Naive B cell (primary cell): ENCODE data around the gene TRIP6. TPM values are rescaled to one million over a fixed set of nuclear protein-coding genes. Genes with fewer than 3 reads are reported as not detected.
"Not testable (repeated sequence)": the region's sequence is repeated elsewhere in the genome, so short reads cannot be mapped to it uniquely, and the experiment has no call there.

Experiments
- ATAC-seq, 2 donors: fragments of 150-1000 bp; cut with Tn5 transposase; 2 replicates each; pipeline ENCODE4 v1.10.0; 2021; ENCODE audit warnings: low read depth in 2 of 2, mild to moderate bottlenecking in 2 of 2, moderate library complexity in 2 of 2
- DNase-seq: peaks from one replicate; pipeline ENCODE4 v3.0.0; 2022
- H3K27ac Mint-ChIP-seq, 6 donors: one replicate each; pipeline ENCODE4 v1.8.0; 2020 to 2022; ENCODE audit warnings: mild to moderate bottlenecking in 6 of 6, mixed read lengths in 6 of 6, moderate library complexity in 5 of 6, inconsistent platforms in 2 of 6
- H3K27me3 Mint-ChIP-seq, 3 donors: one replicate each; pipeline ENCODE4 v1.8.0; 2021 to 2022; ENCODE audit warnings: mixed read lengths in 3 of 3, mild to moderate bottlenecking in 1 of 3
- H3K36me3 Mint-ChIP-seq, 2 donors: one replicate each; pipeline ENCODE4 v1.8.0; 2020 to 2022; ENCODE audit warnings: mixed read lengths in 2 of 2, inconsistent platforms in 1 of 2, mild to moderate bottlenecking in 1 of 2
- H3K4me1 Mint-ChIP-seq, 3 donors: one replicate each; pipeline ENCODE4 v1.8.0; 2020 to 2022; ENCODE audit warnings: mixed read lengths in 3 of 3, inconsistent platforms in 1 of 3, mild to moderate bottlenecking in 1 of 3, moderate library complexity in 1 of 3
- H3K4me3 Mint-ChIP-seq, 8 donors: one replicate each; pipeline ENCODE4 v1.8.0; 2020 to 2022; ENCODE audit warnings: mild to moderate bottlenecking in 8 of 8, mixed read lengths in 8 of 8, moderate library complexity in 8 of 8, inconsistent platforms in 2 of 8
- H3K9me3 Mint-ChIP-seq, 7 donors: one replicate each; pipeline ENCODE4 v1.8.0; 2020 to 2022; ENCODE audit warnings: mixed read lengths in 7 of 7, mild to moderate bottlenecking in 5 of 7, inconsistent platforms in 2 of 7, moderate library complexity in 1 of 7
- polyA plus RNA-seq, 6 donors: library from polyadenylated mRNA; unstranded; fragments of 300-500 nt; fragmentation: Illumina TruSeq; gene quantifications; one replicate each; pipeline ENCODE4 v1.2.3, GENCODE V29; 2021; ENCODE audit warnings: low read depth in 6 of 6

Gene TRIP6
- polyA plus RNA-seq, 6 donors from 2014 or later: 2.1 to 5.7 (median 3.4) TPM

DNA sequence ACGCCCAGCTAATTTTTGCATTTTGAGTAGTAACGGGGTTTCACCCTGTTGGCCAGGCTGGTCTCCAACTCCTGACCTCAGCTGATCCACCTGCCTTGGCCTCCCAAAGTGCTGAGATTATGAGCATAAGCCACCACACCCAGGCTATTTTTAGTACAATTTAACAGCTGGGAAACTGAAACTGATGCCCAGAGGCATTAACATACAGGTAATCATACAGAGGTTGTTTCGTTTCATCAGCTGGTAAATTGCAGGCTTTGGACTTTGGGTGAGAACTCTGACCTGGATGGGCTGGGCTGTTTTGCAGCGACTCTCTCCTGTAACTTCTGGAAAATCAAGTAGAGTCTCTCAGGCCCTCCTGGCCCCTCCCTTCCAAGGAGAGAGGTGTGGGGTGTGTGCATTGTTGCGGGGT is 34.7 kb downstream of the TRIP6 start:
- peaks cover 24 to 55% (median 29%) of the 10 kb centered on the region in 3 donors for H3K27me3 Mint-ChIP-seq
- H3K27ac Mint-ChIP-seq: no peak overlapping the region
- H3K36me3 Mint-ChIP-seq: no peaks in the 10 kb centered on the region
- H3K4me3 Mint-ChIP-seq: no peak overlapping the region
- peaks cover 0 to 4% (median 0%) of the 10 kb centered on the region in 7 donors for H3K9me3 Mint-ChIP-seq
- ATAC-seq (no peak), DNase-seq (no peak)
- H3K4me1 Mint-ChIP-seq: peaks cover 0 to 4% (median 2%) of the 10 kb centered on the region in 3 donors

DNA sequence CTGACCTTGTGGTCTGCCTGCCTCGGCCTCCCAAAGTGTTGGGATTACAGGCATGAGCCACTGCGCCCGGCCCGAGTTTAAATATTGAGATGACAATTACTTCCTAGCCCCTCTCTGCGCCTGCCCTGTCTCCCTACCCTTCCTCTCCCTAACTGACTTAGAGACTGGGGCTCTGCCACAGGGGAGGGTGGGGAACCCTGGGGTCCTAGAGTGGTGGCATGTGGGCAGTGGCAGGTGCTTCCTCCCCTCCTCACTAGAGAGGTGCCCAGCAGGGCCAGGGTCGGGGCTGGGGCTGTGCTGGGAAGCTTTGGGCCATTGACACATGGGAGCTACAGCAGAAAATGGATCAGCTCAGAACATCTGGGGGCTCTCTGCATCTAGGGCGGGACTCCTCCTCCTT is 35.5 kb downstream of the TRIP6 start:
- DNase-seq: no peak
- H3K4me1 Mint-ChIP-seq: no peaks in the 10 kb centered on the region
- no peak for ATAC-seq
- no peak overlapping the region for H3K27ac Mint-ChIP-seq
- H3K4me3 Mint-ChIP-seq: no peak overlapping the region
- peaks cover 24 to 49% (median 24%) of the 10 kb centered on the region in 3 donors for H3K27me3 Mint-ChIP-seq
- peaks cover 0 to 4% (median 0%) of the 10 kb centered on the region in 7 donors for H3K9me3 Mint-ChIP-seq
- no peaks in the 10 kb centered on the region for H3K36me3 Mint-ChIP-seq

DNA sequence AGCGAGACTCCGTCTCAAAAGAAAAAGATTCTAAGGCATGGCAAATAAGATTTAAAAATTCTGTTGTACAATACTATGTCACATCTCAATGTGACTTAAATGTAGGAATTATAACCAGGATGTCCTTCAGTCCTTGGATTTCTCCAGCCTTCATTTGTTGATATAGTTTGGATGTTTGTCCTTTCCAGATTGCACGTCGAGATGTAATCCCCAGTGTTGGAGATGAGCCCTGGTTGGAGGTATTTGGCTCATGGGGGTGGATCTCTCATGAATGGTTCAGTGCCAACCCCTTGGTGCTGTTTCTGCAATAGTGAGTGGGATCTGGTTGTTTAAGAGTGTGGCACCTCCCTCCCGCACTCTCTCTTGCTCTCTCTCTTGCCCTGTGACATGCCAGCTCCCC is 41.3 kb downstream of the TRIP6 start:
- ATAC-seq: no peak
- Mint-ChIP-seq H3K4me3 (peak overlapping the region in 1 of 8 donors; percentile 12), H3K27ac (no peak overlapping the region), H3K4me1 (peaks cover 4 to 13% (median 11%) of the 10 kb centered on the region in 3 donors), H3K9me3 (peaks cover 0 to 5% (median 3%) of the 10 kb centered on the region in 7 donors), H3K27me3 (peaks cover 0 to 13% (median 12%) of the 10 kb centered on the region in 3 donors), H3K36me3 (peaks cover 0 to 5% of the 10 kb centered on the region in 2 donors)
- DNase-seq: no peak

DNA sequence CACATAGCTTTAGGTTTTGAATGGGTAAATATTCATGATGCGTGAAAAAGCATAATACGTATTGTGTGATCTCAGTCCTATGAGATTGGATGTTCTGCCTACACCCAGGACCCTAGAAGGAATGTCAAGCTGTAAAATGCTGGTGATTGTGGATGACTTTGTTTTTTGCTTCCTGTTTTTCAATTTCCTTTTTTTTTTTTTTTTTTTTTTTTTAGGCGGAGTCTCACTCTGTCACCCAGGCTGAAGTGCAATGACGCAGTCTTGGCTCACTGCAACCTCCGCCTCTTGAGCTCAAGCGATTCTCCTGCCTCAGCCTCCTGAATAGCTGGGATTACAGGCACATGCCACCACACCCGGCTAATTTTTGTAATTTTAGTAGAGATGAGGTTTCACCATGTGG is 43.3 kb downstream of the TRIP6 start:
- Mint-ChIP-seq H3K27me3 (peaks cover 18 to 24% (median 20%) of the 10 kb centered on the region in 3 donors), H3K4me3 (peak overlapping the region in 2 of 8 donors; percentile 26 to 49), H3K27ac (peak overlapping the region in 1 of 6 donors; percentile 92), H3K4me1 (peaks cover 4 to 13% (median 11%) of the 10 kb centered on the region in 3 donors)
- not testable (repeated sequence) for H3K36me3 Mint-ChIP-seq, DNase-seq, H3K9me3 Mint-ChIP-seq
- ATAC-seq: peak; percentile 37 to 60

DNA sequence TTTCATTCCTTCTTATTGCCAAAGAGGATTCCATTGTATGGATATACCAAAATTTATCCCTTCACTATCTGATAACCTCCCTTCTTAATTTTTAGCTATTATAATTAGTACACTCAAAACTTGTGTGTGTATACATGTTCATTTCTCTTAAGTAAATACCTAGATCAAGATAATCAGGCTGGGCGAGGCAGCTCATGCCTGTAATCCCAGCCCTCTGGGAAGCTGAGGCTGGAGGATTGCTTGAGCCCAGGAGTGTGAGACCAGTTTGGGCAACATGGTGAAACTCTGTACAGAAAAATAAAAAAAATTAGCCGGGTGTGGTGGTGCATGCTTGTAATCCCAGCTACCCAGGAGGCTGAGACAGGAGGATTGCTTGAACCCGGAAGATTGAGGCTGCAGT is 44.3 kb downstream of the TRIP6 start:
- DNase-seq (no peak), ATAC-seq (no peak)
- no peak overlapping the region for H3K27ac Mint-ChIP-seq
- peaks cover 0 to 5% of the 10 kb centered on the region in 2 donors for H3K36me3 Mint-ChIP-seq
- H3K4me3 Mint-ChIP-seq: no peak overlapping the region
- peaks cover 4 to 13% (median 12%) of the 10 kb centered on the region in 3 donors for H3K4me1 Mint-ChIP-seq
- H3K9me3 Mint-ChIP-seq: peaks cover 0 to 5% (median 2%) of the 10 kb centered on the region in 7 donors
- peaks cover 18 to 27% (median 20%) of the 10 kb centered on the region in 3 donors for H3K27me3 Mint-ChIP-seq

DNA sequence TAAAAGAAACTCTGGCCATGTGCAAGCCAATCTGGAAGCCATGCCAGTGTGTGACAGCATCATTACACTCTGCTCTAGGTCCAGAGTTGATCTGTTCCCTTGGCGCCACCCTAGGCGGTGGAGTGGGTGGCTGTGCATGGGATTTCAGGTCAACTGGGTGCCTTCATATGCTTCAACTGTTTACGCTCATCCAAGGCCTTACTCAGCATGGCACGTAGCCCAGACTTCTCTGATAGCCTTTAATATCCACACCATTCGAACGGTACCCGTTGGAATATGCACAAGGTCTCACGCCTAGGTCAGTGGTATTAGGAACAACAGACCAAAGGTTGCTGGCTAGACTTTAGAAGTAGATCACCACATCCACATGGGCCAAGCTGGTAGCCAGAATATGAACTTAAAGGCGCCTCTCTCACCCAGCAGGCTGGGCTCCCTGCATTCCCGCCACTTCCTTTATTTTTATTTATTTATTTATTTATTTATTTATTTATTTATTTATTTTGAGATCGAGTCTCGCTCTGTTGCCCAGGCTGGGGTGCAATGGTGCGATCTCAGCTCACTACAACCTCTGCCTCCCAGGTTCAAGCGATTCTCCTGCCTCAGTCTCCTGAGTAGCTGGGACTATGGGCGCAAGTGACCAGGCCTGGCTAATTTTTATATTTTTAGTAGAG is 47.2 kb downstream of the TRIP6 start:
- peaks cover 24 to 29% (median 26%) of the 10 kb centered on the region in 3 donors for H3K27me3 Mint-ChIP-seq
- peaks cover 4 to 13% (median 12%) of the 10 kb centered on the region in 3 donors for H3K4me1 Mint-ChIP-seq
- no peak overlapping the region for H3K4me3 Mint-ChIP-seq
- no peak overlapping the region for H3K27ac Mint-ChIP-seq
- no peaks in the 10 kb centered on the region for H3K9me3 Mint-ChIP-seq
- no peak for ATAC-seq
- no peaks in the 10 kb centered on the region for H3K36me3 Mint-ChIP-seq
- DNase-seq: no peak

DNA sequence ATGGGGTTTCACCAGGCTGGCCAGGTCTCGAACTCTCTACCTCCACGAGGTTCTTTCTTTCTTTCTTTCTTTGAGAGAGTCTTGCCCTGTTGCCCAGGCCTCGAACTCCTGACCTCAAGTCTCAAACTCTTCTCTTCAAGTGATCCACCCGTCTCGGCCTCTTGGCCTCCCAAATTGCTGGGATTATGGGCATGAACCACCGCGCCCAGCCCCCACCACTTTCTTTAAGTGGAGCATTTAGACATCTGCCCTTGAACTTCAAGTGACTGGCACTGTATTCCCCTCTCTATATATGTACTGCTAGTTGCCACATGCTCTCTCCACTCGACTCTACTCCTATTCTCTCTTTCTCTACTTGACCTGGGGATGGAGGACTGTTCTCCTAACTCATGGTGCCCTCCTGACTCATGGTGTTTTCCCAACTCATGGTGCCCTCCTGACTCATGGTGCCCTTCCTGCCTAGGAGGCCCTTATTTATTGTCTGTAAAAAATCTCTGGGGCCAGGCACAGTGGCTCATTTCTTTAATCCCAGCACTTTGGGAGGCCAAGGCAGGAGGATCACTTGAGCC is 47.8 kb downstream of the TRIP6 start:
- Mint-ChIP-seq H3K36me3 (no peaks in the 10 kb centered on the region), H3K27ac (peak overlapping the region in 2 of 6 donors; percentile 13 to 47), H3K4me1 (peaks cover 4 to 13% (median 12%) of the 10 kb centered on the region in 3 donors), H3K27me3 (peaks cover 29 to 30% (median 30%) of the 10 kb centered on the region in 3 donors), H3K4me3 (no peak overlapping the region), H3K9me3 (no peaks in the 10 kb centered on the region)
- DNase-seq: no peak
- ATAC-seq: no peak

GRCh38 chr7:100919335-100919734 is 52.1 kb downstream of the TRIP6 start:
- H3K36me3 Mint-ChIP-seq, H3K9me3 Mint-ChIP-seq, DNase-seq, H3K4me3 Mint-ChIP-seq, H3K27ac Mint-ChIP-seq, ATAC-seq, H3K4me1 Mint-ChIP-seq: not testable (repeated sequence)
- H3K27me3 Mint-ChIP-seq: peaks cover 33 to 55% (median 39%) of the 10 kb centered on the region in 3 donors

- H3K36me3 Mint-ChIP-seq, H3K4me1 Mint-ChIP-seq, DNase-seq, ATAC-seq, H3K9me3 Mint-ChIP-seq: not testable (repeated sequence)
- peak overlapping the region in 1 of 8 donors; percentile 42 for H3K4me3 Mint-ChIP-seq
- peak overlapping the region in 1 of 6 donors; percentile 67 for H3K27ac Mint-ChIP-seq
- peaks cover 27 to 52% (median 37%) of the 10 kb centered on the region in 3 donors for H3K27me3 Mint-ChIP-seq
Observed at GRCh38 chr7:100919779-100920437, 52.7 kb downstream of the TRIP6 start.

DNA sequence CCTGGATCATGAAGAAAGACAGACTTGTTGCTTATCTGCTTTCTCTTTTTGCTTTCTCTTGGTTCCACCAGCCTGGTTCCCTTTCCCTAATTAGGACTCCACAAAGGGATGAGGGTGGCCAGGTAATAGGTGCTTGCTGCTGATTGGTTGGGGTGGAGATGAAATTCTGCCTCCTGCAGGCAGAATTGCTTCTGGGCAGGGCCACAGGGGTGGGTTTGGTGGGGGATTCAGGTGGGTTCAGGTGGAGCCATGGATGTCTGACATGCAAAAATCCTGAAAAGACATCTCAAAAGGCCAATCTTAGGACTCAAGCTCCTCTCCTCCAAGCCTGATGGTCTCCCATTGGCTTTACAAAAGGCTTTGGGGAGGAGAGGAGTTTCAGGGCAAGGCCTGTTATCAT is 53.9 kb downstream of the TRIP6 start:
- no peaks in the 10 kb centered on the region for H3K9me3 Mint-ChIP-seq
- no peak for ATAC-seq
- DNase-seq: no peak
- H3K4me3 Mint-ChIP-seq: no peak overlapping the region
- H3K4me1 Mint-ChIP-seq: peaks cover 0 to 1% (median 0%) of the 10 kb centered on the region in 3 donors
- H3K27me3 Mint-ChIP-seq: peaks cover 21 to 48% (median 33%) of the 10 kb centered on the region in 3 donors
- no peaks in the 10 kb centered on the region for H3K36me3 Mint-ChIP-seq
- H3K27ac Mint-ChIP-seq: no peak overlapping the region

Other genes with a start within 250 kb of the TRIP6 start
- 1 to 10 TPM in 1 of 6 donors, under 1 TPM in 3, not detected in 2; 0.58 to 1.3 (median 0.65) TPM for gene TFR2, start 225.8 kb upstream of the TRIP6 start, polyA plus RNA-seq
- not detected for gene ACTL6B, start 210.9 kb upstream of the TRIP6 start, polyA plus RNA-seq
- 10 to 100 TPM; 46.2 to 65.4 (median 56.2) TPM for gene GNB2, start 193.6 kb upstream of the TRIP6 start, polyA plus RNA-seq
- gene GIGYF1, start 173.1 kb upstream of the TRIP6 start, polyA plus RNA-seq: 1 to 10 TPM in 4 of 6 donors, under 1 TPM in 2; 0.69 to 2.9 (median 1.2) TPM
- 10 to 100 TPM; 25.3 to 41.0 (median 34.6) TPM for gene POP7, start 161.3 kb upstream of the TRIP6 start, polyA plus RNA-seq
- not detected for gene EPO, start 146.9 kb upstream of the TRIP6 start, polyA plus RNA-seq
- not detected for gene ZAN, start 133.8 kb upstream of the TRIP6 start, polyA plus RNA-seq
- under 1 TPM in 4 of 6 donors, not detected in 2; 0.19 to 0.69 (median 0.47) TPM for gene EPHB4, start 39.9 kb upstream of the TRIP6 start, polyA plus RNA-seq
- 10 to 100 TPM in 4 of 6 donors, 1 to 10 TPM in 2; 7.8 to 13.1 (median 11.5) TPM for gene SLC12A9, start 14.7 kb upstream of the TRIP6 start, polyA plus RNA-seq
- 10 to 100 TPM; 17.5 to 79.0 (median 46.0) TPM for gene SRRT, start 7.7 kb downstream of the TRIP6 start, polyA plus RNA-seq
- gene UFSP1, start 22.3 kb downstream of the TRIP6 start, polyA plus RNA-seq: 1 to 10 TPM in 3 of 6 donors, under 1 TPM in 2, not detected in 1; 0.34 to 2.5 (median 1.7) TPM
- gene ACHE, start 28.5 kb downstream of the TRIP6 start, polyA plus RNA-seq: under 1 TPM in 2 of 6 donors, not detected in 4; 0.55 to 0.92 TPM
- gene MUC3A, start 82.1 kb downstream of the TRIP6 start, polyA plus RNA-seq: not detected
- not detected for gene MUC12, start 102.2 kb downstream of the TRIP6 start, polyA plus RNA-seq
- not detected for gene MUC17, start 152.7 kb downstream of the TRIP6 start, polyA plus RNA-seq
- 10 to 100 TPM in 1 of 6 donors, 1 to 10 TPM in 5; 1.0 to 17.7 (median 6.3) TPM for gene TRIM56, start 218.1 kb downstream of the TRIP6 start, polyA plus RNA-seq